Gastrocnemius medialis (tissue), 4 donors: ENCODE data around the gene SULT1C2.

ENCODE experiments used
- POLR2A ChIP-seq, 2 donors: fragments of 450-650 bp; IDR thresholded peaks; one replicate each; pipeline ENCODE4 v1.6.1; 2017; ENCODE audit warnings: antibody characterized with exemption in 2 of 2, mild to moderate bottlenecking in 2 of 2, moderate library complexity in 2 of 2
- TF ChIP-seq, protein P1 (sequence below), 5 experiments: fragments of 450-650 bp in 3 of 5; fragments of 200-600 bp in 2 of 5; sonication (generic) in 2 of 5; IDR thresholded peaks in 4 of 5; conservative IDR thresholded peaks in 1 of 5; 1 replicate in 4 of 5; 2 replicates in 1 of 5; pipeline ENCODE4 v1.5.1; 2016 to 2019; ENCODE audit warnings: antibody characterized with exemption in 5 of 5, mild to moderate bottlenecking in 3 of 5, moderate library complexity in 3 of 5

DNA sequence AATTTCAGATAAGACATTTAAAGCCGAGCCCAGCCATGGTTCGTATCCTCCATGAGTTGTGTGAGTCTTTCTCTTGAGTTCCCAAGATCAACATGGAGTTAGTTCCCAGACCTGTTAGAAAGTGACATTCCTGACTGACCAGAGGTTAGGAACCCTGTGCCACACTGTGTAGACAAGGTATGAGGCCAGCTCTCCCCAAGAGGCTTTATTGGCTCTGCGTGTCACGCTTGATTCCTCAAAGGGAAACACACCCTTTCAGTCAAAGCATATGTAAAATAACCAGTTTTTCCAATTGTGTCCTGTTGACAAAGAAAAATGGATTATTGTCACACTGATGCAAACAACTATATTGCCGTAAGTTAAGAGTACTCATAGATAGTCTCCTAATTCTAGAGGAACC is 47.7 kb upstream of the SULT1C2 start:
- TF ChIP-seq, protein P1, sequence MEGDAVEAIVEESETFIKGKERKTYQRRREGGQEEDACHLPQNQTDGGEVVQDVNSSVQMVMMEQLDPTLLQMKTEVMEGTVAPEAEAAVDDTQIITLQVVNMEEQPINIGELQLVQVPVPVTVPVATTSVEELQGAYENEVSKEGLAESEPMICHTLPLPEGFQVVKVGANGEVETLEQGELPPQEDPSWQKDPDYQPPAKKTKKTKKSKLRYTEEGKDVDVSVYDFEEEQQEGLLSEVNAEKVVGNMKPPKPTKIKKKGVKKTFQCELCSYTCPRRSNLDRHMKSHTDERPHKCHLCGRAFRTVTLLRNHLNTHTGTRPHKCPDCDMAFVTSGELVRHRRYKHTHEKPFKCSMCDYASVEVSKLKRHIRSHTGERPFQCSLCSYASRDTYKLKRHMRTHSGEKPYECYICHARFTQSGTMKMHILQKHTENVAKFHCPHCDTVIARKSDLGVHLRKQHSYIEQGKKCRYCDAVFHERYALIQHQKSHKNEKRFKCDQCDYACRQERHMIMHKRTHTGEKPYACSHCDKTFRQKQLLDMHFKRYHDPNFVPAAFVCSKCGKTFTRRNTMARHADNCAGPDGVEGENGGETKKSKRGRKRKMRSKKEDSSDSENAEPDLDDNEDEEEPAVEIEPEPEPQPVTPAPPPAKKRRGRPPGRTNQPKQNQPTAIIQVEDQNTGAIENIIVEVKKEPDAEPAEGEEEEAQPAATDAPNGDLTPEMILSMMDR (IDR thresholded peaks at IDR 0.05 in 4 of 5, conservative IDR thresholded peaks at IDR 0.05 in 1 of 5) = no peak
- TF ChIP-seq POLR2A (IDR thresholded peaks at IDR 0.05) = no peak
